Stimulated activated naive CD8-positive, alpha-beta T cell treated with anti-CD3 and anti-CD28 coated beads, Interleukin-15, Interleukin-2, amounts not matched to agents 100 ng/mL and 50 ng/mL, for 24 hours (primary cell): ENCODE results near the gene TMC6.
"Not testable (repeated sequence)": the region's sequence is repeated elsewhere in the genome, so short reads cannot be mapped to it uniquely, and the experiment has no call there.

Experiments
- H3K27ac Mint-ChIP-seq: one replicate; pipeline ENCODE4 v1.8.0; 2021; ENCODE audit warnings: mild to moderate bottlenecking, mixed read lengths
- H3K27me3 Mint-ChIP-seq: one replicate; pipeline ENCODE4 v1.8.0; 2021; ENCODE audit warnings: mixed read lengths
- H3K36me3 Mint-ChIP-seq: one replicate; pipeline ENCODE4 v1.8.0; 2021; ENCODE audit warnings: low read depth, mixed read lengths
- H3K4me1 Mint-ChIP-seq: one replicate; pipeline ENCODE4 v1.8.0; 2021; ENCODE audit warnings: low read depth, mixed read lengths
- H3K4me3 Mint-ChIP-seq: one replicate; pipeline ENCODE4 v1.8.0; 2021; ENCODE audit warnings: mild to moderate bottlenecking, mixed read lengths
- H3K9me3 Mint-ChIP-seq: one replicate; pipeline ENCODE4 v1.8.0; 2021; ENCODE audit warnings: mixed read lengths

Gene TMC6

GRCh38 chr17:78144147-78144719 lies 15.7 kb upstream of the TMC6 start:
- Mint-ChIP-seq H3K4me3 (no peak overlapping the region), H3K9me3 (no peaks in the 10 kb centered on the region), H3K4me1 (peaks cover 61% of the 10 kb centered on the region), H3K27ac (peak overlapping the region; percentile 26), H3K27me3 (no peaks in the 10 kb centered on the region), H3K36me3 (peaks cover 10% of the 10 kb centered on the region)

DNA sequence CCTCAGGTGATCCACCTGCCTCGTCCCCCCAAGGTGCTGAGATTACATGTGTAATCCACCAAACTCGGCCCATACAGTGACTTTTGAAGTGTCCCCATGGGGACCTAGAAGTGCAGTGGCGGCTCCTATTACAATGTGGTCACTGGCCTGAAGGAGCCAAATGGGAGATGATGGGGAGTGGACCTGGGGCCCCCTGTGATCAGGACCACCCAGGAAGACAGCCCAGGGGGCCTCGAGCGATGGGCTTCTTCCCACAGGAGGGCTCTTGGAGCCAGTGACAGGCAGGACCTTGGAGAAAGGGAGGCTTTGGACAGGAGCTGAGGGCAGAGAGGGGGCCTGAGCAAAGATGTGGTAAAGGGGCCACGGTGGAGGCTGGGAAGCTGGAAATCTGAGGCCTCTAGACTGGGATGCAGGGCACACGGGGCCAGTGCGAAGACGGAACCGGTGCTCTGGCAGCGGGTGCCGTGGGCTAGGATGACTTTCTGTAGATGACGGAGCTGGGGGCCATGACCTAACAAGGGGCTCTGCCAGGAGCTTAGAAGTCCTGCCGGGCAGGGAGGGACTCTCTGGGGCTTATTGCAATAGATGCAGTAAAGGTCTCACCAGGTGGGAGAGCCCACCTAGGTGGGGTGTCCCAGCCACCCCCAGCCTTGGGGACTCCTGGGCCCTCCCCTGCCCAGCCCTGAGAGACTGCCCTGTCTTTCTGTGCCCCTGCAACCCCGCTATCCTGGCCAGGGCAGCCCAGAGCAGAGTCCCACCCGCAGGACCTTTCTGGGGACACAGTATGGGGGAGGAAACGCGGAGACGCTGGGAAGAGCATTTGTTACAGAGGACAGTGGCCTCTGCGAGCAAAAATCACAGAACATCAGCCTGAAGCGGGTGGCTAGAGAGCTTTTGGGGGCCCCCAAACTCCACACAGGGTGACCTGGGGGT lies 14.9 kb upstream of the TMC6 start:
- Mint-ChIP-seq H3K4me1 (peaks cover 64% of the 10 kb centered on the region), H3K27ac (peak overlapping the region; percentile 68), H3K36me3 (peaks cover 10% of the 10 kb centered on the region), H3K9me3 (no peaks in the 10 kb centered on the region), H3K27me3 (no peaks in the 10 kb centered on the region), H3K4me3 (no peak overlapping the region)

GRCh38 chr17:78142119-78142861 lies 13.7 kb upstream of the TMC6 start:
- no peak overlapping the region for H3K27ac Mint-ChIP-seq
- H3K9me3 Mint-ChIP-seq, result no peaks in the 10 kb centered on the region
- H3K4me1 Mint-ChIP-seq, result peaks cover 67% of the 10 kb centered on the region
- no peaks in the 10 kb centered on the region for H3K27me3 Mint-ChIP-seq
- H3K36me3 Mint-ChIP-seq, result peaks cover 11% of the 10 kb centered on the region
- no peak overlapping the region for H3K4me3 Mint-ChIP-seq

- H3K27ac Mint-ChIP-seq, result peak overlapping the region; percentile 68
- H3K4me1 Mint-ChIP-seq, result peaks cover 68% of the 10 kb centered on the region
- H3K36me3 Mint-ChIP-seq, result peaks cover 18% of the 10 kb centered on the region
- H3K27me3 Mint-ChIP-seq, result no peaks in the 10 kb centered on the region
- no peak overlapping the region for H3K4me3 Mint-ChIP-seq
- no peaks in the 10 kb centered on the region for H3K9me3 Mint-ChIP-seq
These were observed 13.0 kb upstream of the TMC6 start for GRCh38 chr17:78141437-78142118.

- H3K27ac Mint-ChIP-seq, result peak overlapping the region; percentile 57
- H3K9me3 Mint-ChIP-seq, result no peaks in the 10 kb centered on the region
- peaks cover 79% of the 10 kb centered on the region for H3K4me1 Mint-ChIP-seq
- H3K4me3 Mint-ChIP-seq, result peak overlapping the region; percentile 39
- H3K36me3 Mint-ChIP-seq, result peaks cover 28% of the 10 kb centered on the region
- no peaks in the 10 kb centered on the region for H3K27me3 Mint-ChIP-seq
These were observed 11.9 kb upstream of the TMC6 start for GRCh38 chr17:78140169-78141051.

- H3K9me3 Mint-ChIP-seq, H3K27me3 Mint-ChIP-seq: not testable (repeated sequence)
- Mint-ChIP-seq H3K4me1 (peaks cover 84% of the 10 kb centered on the region), H3K4me3 (peak overlapping the region; percentile 39), H3K27ac (peak overlapping the region; percentile 57), H3K36me3 (peaks cover 34% of the 10 kb centered on the region)
These were observed 11.3 kb upstream of the TMC6 start for GRCh38 chr17:78139861-78140168.

GRCh38 chr17:78138204-78139060 lies 9.9 kb upstream of the TMC6 start:
- peaks cover 47% of the 10 kb centered on the region for H3K36me3 Mint-ChIP-seq
- no peaks in the 10 kb centered on the region for H3K27me3 Mint-ChIP-seq
- H3K4me3 Mint-ChIP-seq, result no peak overlapping the region
- H3K27ac Mint-ChIP-seq, result no peak overlapping the region
- H3K9me3 Mint-ChIP-seq, result no peaks in the 10 kb centered on the region
- H3K4me1 Mint-ChIP-seq, result peaks cover 85% of the 10 kb centered on the region

DNA sequence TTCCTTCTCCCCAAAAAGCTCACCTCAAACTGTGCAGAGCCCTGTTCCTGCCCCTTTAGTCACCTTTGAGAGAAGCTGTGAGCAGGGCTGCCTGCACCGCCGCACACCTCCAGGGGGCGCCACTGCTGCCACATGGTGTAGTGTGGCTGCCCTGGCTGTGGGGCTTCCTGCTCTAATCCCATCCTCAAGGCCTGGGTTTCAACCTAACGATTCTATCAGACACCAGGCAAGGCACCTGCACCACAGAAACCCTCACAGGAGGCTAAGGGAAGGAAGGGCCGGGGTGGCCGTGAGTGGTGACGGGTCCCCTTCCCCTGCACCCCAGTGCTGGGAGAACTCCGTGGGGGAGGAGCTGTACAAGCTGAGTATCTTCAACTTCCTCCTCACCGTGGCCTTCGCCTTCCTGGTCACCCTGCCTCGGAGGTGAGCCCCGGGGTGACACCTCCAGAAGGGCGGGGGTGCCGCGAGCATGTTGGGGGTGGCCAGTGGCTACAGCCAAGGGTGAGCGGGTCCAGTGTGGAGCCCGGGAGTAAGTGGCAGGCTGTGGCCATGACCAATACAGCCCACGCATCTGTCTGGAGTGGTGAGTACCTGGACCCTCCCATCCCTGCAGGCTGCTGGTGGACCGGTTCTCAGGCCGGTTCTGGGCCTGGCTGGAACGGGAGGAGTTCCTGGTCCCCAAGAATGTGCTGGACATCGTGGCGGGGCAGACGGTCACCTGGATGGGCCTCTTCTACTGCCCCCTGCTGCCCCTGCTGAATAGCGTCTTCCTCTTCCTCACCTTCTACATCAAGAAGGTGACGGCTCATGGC lies 9.0 kb upstream of the TMC6 start:
- Mint-ChIP-seq H3K36me3 (peaks cover 51% of the 10 kb centered on the region), H3K27me3 (no peaks in the 10 kb centered on the region), H3K4me3 (no peak overlapping the region), H3K9me3 (no peaks in the 10 kb centered on the region), H3K4me1 (peaks cover 89% of the 10 kb centered on the region), H3K27ac (no peak overlapping the region)

- H3K4me1 Mint-ChIP-seq, result peaks cover 79% of the 10 kb centered on the region
- H3K36me3 Mint-ChIP-seq, result peaks cover 47% of the 10 kb centered on the region
- H3K9me3 Mint-ChIP-seq, result no peaks in the 10 kb centered on the region
- H3K27ac Mint-ChIP-seq, result peak overlapping the region; percentile 61
- H3K27me3 Mint-ChIP-seq, result no peaks in the 10 kb centered on the region
- no peak overlapping the region for H3K4me3 Mint-ChIP-seq
These were observed 7.4 kb upstream of the TMC6 start for GRCh38 chr17:78135858-78136500.

DNA sequence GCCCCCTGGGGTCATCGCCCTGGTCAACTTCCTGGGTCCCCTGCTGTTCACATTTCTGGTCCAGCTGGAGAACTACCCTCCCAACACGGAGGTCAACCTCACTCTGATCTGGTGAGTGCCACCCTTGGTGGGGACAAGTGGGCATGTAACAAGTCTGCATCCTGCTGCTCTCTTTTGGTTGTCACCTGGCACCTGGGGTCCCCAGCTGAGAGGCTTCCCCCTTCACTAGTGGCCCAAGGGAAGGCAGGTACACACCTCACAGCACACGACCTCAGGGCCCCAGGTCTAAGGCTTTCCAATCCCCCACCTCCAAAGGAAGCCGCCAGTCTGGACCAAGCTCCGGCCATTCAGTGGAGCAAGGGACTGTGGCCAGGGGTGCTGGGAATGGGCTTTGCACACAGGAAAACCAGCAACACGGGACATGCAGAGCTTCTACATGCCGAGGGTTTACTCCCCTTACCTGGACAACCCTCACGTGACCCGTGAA lies 6.4 kb upstream of the TMC6 start:
- no peaks in the 10 kb centered on the region for H3K27me3 Mint-ChIP-seq
- peaks cover 81% of the 10 kb centered on the region for H3K4me1 Mint-ChIP-seq
- no peaks in the 10 kb centered on the region for H3K9me3 Mint-ChIP-seq
- no peak overlapping the region for H3K27ac Mint-ChIP-seq
- H3K36me3 Mint-ChIP-seq, result peaks cover 46% of the 10 kb centered on the region
- H3K4me3 Mint-ChIP-seq, result no peak overlapping the region

- H3K4me3 Mint-ChIP-seq, result peak overlapping the region; percentile 97
- peaks cover 83% of the 10 kb centered on the region for H3K4me1 Mint-ChIP-seq
- H3K9me3 Mint-ChIP-seq, result no peaks in the 10 kb centered on the region
- peaks cover 46% of the 10 kb centered on the region for H3K36me3 Mint-ChIP-seq
- no peaks in the 10 kb centered on the region for H3K27me3 Mint-ChIP-seq
- peak overlapping the region; percentile 70 for H3K27ac Mint-ChIP-seq
These were observed 5.7 kb upstream of the TMC6 start for GRCh38 chr17:78133971-78134898.
